Testis (tissue), 2 donors: ENCODE results near the gene MEOX1.

Experiments used
- POLR2A ChIP-seq: fragments of 450-650 bp; IDR thresholded peaks from one replicate; pipeline ENCODE4 v1.6.1; 2017; ENCODE audit warnings: antibody characterized with exemption, mild to moderate bottlenecking, moderate library complexity
- TF ChIP-seq, protein P1 (sequence below), 3 experiments: fragments of 450-650 bp in 2 of 3; fragments of 200-600 bp in 1 of 3; sonication (generic) in 1 of 3; IDR thresholded peaks; one replicate each; pipeline ENCODE4 v1.5.1; 2016 to 2019; ENCODE audit warnings: antibody characterized with exemption in 3 of 3, mild to moderate bottlenecking in 2 of 3, moderate library complexity in 1 of 3

GRCh38 chr17:43667506-43667905 is 5.8 kb upstream of the MEOX1 start:
- TF ChIP-seq, protein P1, sequence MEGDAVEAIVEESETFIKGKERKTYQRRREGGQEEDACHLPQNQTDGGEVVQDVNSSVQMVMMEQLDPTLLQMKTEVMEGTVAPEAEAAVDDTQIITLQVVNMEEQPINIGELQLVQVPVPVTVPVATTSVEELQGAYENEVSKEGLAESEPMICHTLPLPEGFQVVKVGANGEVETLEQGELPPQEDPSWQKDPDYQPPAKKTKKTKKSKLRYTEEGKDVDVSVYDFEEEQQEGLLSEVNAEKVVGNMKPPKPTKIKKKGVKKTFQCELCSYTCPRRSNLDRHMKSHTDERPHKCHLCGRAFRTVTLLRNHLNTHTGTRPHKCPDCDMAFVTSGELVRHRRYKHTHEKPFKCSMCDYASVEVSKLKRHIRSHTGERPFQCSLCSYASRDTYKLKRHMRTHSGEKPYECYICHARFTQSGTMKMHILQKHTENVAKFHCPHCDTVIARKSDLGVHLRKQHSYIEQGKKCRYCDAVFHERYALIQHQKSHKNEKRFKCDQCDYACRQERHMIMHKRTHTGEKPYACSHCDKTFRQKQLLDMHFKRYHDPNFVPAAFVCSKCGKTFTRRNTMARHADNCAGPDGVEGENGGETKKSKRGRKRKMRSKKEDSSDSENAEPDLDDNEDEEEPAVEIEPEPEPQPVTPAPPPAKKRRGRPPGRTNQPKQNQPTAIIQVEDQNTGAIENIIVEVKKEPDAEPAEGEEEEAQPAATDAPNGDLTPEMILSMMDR (IDR thresholded peaks at IDR 0.05), result no peak
- no peak for TF ChIP-seq POLR2A
